ENCODE results near the gene LCP2.

DNA sequence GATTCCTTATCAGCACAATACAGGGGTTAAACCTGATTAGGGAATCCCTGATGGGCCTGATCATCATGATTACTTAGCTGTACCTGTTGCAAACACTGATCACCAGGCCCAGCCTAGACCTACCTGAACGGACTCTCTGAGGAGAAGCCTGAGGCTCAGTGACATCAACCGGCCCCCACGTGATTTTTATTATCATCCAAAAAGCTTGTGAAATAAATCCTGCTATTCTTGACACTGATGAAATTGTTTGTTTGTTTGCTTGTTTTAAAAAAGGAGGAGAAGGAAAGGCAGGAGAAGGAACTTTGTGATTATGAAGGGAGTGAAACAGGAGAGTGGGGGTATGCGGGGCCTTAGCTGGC, 18.1 kb downstream of the LCP2 start:
- TF ChIP-seq EZH2 (IDR thresholded peaks at IDR 0.05; ENCODE audit: low read depth) = no peak
- TF ChIP-seq, protein P1, sequence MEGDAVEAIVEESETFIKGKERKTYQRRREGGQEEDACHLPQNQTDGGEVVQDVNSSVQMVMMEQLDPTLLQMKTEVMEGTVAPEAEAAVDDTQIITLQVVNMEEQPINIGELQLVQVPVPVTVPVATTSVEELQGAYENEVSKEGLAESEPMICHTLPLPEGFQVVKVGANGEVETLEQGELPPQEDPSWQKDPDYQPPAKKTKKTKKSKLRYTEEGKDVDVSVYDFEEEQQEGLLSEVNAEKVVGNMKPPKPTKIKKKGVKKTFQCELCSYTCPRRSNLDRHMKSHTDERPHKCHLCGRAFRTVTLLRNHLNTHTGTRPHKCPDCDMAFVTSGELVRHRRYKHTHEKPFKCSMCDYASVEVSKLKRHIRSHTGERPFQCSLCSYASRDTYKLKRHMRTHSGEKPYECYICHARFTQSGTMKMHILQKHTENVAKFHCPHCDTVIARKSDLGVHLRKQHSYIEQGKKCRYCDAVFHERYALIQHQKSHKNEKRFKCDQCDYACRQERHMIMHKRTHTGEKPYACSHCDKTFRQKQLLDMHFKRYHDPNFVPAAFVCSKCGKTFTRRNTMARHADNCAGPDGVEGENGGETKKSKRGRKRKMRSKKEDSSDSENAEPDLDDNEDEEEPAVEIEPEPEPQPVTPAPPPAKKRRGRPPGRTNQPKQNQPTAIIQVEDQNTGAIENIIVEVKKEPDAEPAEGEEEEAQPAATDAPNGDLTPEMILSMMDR (conservative IDR thresholded peaks at IDR 0.05) = no peak
